Measurements from ENCODE around the gene NDUFB1.

NDUFB1 gene

GRCh38 chr14:92121670-92122350 is at the start of gene NDUFB1, which contains the start of gene CPSF2:
TSS of gene NDUFB1 (minus strand) at chr14:92121706. CDS start at chr14:92117637, 4,069 bp downstream.
TSS of gene CPSF2 (plus strand) at chr14:92121969. CDS start at chr14:92130985, 9,016 bp downstream.
- peak; percentile 94 for DNase-seq (ENCODE audit: low spot score)

GRCh38 chr14:92164958-92165357 is 43.5 kb upstream of the NDUFB1 start:
- no peak for DNase-seq (ENCODE audit: low spot score)

DNA sequence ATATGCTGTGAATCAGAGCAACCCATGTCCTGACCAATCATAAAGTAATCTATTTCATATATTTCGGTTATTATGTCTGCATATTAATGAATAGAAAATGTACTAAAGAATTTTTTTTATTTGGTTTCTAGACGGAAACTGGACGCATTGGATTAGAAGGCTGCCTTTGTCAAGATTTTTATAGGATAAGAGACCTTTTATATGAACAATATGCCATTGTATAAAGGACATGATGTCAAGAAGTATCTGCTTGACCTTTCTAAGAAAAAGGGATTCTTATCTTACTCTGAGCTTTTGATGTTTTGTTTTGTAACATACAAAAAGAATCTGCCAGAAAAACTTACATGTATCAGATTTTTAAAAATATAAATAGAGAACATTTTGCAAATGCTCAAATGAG is 40.0 kb upstream of the NDUFB1 start:
- no peak for DNase-seq (ENCODE audit: low spot score)

GRCh38 chr14:92160619-92161018 is 39.1 kb upstream of the NDUFB1 start:
- peak; percentile 82 for DNase-seq (ENCODE audit: low spot score)

DNA sequence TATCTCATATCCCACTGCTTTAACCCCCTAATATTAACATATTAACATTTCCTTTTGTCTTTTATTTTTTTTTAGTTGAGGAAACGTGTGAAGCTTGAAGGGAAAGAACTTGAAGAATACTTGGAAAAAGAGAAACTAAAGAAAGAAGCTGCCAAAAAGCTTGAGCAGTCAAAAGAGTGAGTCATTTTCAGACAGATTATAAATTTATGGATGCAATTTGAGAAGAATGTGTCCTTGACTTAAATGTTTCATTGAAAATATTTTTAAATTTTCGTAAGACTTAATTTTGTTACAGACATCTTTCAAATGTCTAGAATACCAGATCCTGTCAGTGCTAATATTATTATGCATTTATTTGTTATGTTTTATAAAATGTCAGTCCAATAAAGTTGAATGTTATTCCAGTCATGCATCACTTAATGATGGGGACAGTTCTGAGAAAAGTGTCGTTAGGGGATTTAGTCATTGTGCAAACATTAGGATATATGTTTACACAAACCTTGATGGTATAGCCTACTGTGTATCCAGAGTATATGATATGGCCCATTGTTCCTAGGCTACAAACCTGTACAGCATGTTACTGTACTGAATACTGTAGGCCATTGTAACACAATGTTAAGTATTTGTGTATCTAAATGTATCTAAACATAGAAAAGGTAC is 32.9 kb upstream of the NDUFB1 start:
- peak; percentile 43 for DNase-seq (ENCODE audit: low spot score)

DNA sequence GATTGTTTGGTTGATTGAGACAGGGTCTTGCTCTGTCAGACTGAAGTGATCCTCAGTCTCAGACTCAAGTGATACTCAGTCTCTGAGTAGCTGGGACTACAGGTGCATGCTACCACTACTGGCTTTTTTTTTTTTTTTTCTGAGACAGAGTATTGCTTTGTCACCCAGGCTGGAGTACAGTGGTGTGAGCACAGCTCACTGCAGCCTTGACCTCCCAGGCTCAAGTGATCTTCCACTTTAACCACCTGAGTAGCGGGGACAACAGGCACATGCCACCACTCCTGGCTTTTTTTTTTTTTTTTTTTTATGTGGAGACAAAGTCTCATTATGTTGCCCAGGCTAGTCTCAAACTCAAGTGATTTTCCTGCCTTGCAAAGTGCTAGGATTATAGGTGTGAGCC is 32.1 kb upstream of the NDUFB1 start:
- DNase-seq (ENCODE audit: low spot score): no peak

- peak; percentile 8 for DNase-seq (ENCODE audit: low spot score)
Observed at GRCh38 chr14:92144708-92145107, 23.2 kb upstream of the NDUFB1 start.

- DNase-seq (ENCODE audit: low spot score): no peak
Observed at GRCh38 chr14:92143962-92144361, 22.5 kb upstream of the NDUFB1 start.

- DNase-seq (ENCODE audit: low spot score): no peak
Observed at GRCh38 chr14:92143309-92143708, 21.8 kb upstream of the NDUFB1 start.

- peak; percentile 46 for DNase-seq (ENCODE audit: low spot score)
Observed at GRCh38 chr14:92135269-92135668, 13.8 kb upstream of the NDUFB1 start.

DNA sequence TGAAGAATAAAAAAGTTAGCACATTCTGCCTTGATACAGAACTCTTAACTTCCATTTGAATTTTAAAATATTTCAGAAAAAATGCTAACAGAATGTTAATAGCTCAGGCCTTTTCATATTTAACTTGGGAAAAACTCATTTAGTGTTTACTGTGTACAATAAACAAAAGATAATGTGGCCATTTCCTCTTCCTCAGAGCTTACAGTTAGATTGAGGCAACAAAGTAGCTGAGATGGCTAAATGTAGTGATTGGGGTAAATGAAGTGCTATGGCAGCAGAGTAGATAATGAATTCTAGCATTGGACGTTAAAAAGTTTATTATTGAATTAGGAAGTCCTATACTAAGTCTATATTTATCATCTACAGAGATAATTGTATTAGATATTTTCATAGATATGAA is 12.9 kb upstream of the NDUFB1 start:
- DNase-seq (ENCODE audit: low spot score): no peak

- DNase-seq (ENCODE audit: low spot score): peak; percentile 18
Observed at GRCh38 chr14:92122761-92123160, 1.3 kb upstream of the NDUFB1 start.

DNA sequence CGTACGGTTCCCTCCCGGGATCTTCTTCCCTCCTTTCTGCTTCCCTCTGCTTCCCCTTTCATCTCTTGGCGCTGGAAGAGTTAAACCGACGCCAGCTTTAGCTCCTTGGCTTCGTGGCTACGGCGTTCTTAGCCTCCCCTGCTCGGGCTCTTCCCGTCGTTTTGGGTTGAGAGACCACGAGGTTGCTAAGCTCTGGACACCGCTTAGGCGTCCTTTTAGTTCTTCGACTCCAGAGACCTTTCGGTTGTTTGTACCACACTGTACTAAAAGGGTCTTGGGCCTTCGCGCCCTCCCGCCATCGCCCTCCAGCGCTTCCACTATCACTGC is 808 bp upstream of the NDUFB1 start:
- peak; percentile 43 for DNase-seq (ENCODE audit: low spot score)

- peak; percentile 56 for DNase-seq (ENCODE audit: low spot score)
Observed at GRCh38 chr14:92121207-92121669, 268 bp downstream of the NDUFB1 start.

DNA sequence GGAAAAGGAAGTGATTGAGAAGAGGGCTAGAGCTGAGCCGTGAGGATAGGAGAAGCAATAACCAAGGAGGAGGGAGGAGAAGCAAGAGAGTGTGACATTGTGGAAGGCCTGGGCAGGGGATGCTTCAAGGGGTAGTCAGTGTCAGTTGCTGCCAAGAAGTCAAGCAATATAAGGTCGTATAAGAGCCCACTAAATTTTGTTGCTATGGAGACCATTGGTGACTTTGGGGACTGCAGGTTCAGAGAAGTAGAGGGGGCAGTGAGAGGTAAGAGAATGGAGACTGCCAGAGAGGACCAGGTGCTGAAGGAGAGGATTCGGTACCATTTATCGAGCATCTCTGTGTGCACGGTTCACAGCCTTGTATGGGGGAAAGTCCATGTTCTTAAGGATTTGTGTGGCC is 12.0 kb downstream of the NDUFB1 start:
- DNase-seq (ENCODE audit: low spot score): no peak

- no peak for DNase-seq (ENCODE audit: low spot score)
Observed at GRCh38 chr14:92108345-92109254, 12.9 kb downstream of the NDUFB1 start.

GRCh38 chr14:92106143-92106926 is 15.2 kb downstream of the NDUFB1 start, which contains the start of gene ATXN3:
TSS of gene ATXN3 (minus strand) at chr14:92106582. CDS start at chr14:92106552, 30 bp downstream.
- peak; percentile 99 for DNase-seq (ENCODE audit: low spot score)

DNA sequence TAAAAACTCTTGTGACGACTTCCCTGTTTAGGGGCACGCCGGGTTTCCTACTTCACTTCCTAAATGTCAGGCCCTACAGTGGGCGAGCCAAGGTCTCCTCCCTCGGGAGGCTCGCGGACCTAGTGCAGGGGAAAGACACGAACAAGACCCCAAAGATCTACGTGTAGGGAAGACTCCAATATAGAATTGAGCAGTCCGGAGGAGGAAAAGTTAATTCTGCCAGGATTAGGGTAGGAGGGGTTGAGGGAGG is 15.7 kb downstream of the NDUFB1 start:
- DNase-seq (ENCODE audit: low spot score): no peak

GRCh38 chr14:92105073-92105892 is 16.2 kb downstream of the NDUFB1 start:
- peak; percentile 58 for DNase-seq (ENCODE audit: low spot score)

DNA sequence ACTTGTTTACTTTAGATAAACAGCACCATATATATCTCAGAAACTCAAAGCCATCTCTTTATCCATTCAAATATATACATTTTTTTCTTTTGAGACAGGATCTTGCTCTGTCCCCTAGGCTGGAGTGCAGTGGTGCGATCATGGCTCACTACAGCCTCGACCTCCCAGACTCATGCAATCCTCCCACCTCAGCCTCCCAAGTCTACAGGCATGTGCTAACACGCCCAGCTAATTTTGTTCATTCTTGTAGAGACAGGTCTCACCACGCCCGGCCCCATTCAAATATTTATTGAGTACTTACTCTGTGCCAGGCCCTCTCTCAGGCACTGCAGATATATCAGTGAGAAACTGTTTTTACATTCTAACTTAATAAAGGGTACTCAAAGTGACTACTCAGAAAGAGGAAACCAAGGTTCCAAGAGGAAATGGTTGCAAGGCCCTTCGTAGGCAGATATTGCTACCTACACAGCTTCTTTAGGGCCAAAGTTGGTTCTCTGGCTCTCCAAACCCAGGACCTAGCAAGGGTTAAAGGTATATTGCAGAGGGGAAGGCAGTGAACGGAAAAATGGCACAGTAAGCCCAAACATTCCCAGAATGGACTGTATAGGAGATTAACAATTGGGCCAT is 18.0 kb downstream of the NDUFB1 start:
- DNase-seq (ENCODE audit: low spot score): no peak

DNA sequence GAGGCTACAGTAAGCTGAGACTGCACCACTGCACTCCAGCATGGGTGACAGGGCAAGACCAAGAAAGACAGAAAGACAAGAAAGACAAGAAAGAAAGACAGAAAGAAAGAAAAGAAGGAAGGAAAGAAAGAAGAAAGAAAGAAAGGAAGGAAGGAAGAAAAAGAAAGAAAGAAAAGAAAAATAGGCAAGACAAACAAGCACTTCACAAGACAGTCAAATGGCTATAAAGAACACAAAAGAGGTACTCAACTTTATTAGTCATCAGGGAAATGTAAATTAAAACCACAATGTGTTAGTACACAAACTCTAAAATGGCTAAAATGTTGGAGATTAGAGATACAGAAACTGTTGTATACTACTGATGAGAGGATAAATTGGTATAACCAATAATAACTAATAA is 21.7 kb downstream of the NDUFB1 start:
- DNase-seq (ENCODE audit: low spot score): no peak

All from GM03348 (cell line).